HG02852 (cell line): Measurements from ENCODE around the gene LRPPRC.

ENCODE experiments used
- ATAC-seq: cut with Tn5 transposase; IDR thresholded peaks from one replicate; pipeline ENCODE4 v1.9.1; 2021; ENCODE audit warnings: mild to moderate bottlenecking, moderate library complexity; ENCODE audit not compliant: unreplicated experiment

Gene LRPPRC

GRCh38 chr2:43874776-43875451, 120.9 kb downstream of the LRPPRC start:
- ATAC-seq = no peak

DNA sequence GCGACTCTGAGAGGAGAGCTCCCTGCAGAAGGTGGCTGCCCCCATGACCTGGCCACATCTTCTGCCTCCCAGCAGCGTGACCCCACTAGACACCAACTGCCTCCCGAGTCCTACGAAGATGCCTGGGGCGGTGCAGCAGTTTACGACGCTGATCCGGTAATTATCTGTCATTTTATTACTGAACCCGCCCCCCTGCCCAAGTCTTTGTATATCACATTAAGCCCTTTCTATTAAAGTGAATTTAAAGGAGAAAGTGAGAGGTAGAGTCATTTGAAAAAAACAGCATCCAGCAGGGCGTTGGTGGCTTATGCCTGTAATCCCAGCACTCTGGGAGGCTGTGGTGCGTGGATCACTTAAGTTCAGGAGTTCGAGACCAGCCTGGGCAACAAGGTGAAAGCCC, 123.6 kb downstream of the LRPPRC start:
- ATAC-seq = no peak

GRCh38 chr2:43855292-43855691, 140.5 kb downstream of the LRPPRC start:
- ATAC-seq = no peak

DNA sequence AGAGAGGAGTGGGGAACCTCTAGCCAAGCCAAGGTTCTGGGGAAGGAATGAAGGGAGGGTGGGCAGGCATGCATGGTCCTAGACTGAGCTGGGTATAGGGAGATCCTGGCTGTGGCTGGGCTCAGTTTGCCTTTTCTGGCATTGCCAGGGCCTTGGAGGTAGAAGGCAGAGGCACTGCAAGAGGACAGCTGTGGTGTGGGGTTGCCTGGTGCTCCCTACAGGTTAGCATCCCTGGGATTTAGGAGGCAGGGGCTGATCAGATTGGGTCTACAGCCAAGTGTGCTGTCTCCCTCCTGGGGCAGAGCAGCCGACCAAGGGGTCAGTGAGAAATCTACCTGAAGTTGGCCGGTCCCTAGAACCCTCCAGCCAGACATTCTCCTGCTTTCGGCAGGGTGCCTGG, 141.1 kb downstream of the LRPPRC start:
- no peak for ATAC-seq

GRCh38 chr2:43853141-43854081, 142.4 kb downstream of the LRPPRC start:
- ATAC-seq = no peak

GRCh38 chr2:43852196-43852730, 143.5 kb downstream of the LRPPRC start:
- no peak for ATAC-seq

DNA sequence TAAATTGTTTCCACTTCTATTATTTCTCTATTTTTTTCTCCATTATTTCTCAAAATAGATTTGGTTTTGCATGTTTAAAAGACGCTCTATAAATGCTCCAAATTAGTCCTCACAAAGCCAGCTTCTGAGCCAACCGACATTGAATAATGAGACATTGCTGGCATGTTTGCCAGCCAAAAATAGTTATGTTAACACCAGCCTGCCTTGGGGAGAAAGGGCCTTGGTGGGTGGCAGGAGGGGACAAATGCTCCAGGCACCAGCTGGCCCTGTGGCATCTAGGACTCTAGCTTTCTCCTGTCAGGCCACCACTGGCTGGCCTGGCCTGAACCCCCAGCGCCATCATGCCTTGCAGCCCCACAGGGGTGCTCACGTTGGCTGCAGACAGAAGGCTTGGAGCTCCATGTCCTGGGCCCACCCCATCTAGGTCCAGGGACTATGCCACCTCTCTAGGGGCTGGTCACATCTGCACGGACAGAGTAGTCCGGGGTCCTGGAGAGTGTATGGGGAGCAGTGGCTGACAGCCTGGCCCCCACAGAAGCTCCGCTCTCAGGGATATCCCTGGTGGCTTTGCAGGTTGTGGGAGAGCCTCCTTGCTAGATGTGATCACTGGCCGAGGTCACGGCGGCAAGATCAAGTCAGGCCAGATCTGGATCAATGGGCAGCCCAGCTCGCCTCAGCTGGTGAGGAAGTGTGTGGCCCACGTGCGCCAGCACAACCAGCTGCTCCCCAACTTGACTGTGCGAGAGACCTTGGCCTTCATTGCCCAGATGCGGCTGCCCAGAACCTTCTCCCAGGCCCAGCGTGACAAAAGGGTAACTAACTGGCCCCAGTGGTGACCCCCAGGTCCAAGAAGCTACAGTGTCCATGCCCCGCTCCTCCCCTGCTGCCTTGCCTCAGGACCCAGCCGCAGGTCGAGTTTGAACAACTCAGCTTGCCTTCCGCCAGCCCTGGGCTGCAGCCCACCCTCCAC, 144.5 kb downstream of the LRPPRC start:
- ATAC-seq = no peak

- no peak for ATAC-seq
Measured at GRCh38 chr2:43848214-43848613, 147.6 kb downstream of the LRPPRC start.

- no peak for ATAC-seq
Measured at GRCh38 chr2:43846140-43846793, 149.5 kb downstream of the LRPPRC start.

GRCh38 chr2:43845181-43845580, 150.6 kb downstream of the LRPPRC start:
- ATAC-seq = no peak

DNA sequence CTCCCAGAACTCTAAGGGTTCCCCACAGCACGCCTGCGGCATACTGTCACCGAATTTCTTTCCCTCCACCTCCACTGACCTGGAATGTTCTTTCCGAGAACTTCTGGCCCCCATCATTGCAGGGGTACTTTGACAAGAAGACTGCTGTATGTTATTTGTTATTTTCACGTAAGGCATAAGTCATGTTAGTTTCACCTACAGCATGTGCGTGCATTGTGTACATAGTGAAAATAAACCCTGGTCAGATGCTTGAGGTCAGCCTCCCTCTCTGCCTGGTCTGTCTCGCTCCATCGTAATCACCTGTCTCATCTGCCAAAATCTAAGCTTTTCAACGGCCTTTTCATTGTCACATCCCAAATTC, 152.9 kb downstream of the LRPPRC start:
- no peak for ATAC-seq

GRCh38 chr2:43841949-43842865, 153.6 kb downstream of the LRPPRC start:
- no peak for ATAC-seq

GRCh38 chr2:43840965-43841364, 154.8 kb downstream of the LRPPRC start:
- no peak for ATAC-seq

DNA sequence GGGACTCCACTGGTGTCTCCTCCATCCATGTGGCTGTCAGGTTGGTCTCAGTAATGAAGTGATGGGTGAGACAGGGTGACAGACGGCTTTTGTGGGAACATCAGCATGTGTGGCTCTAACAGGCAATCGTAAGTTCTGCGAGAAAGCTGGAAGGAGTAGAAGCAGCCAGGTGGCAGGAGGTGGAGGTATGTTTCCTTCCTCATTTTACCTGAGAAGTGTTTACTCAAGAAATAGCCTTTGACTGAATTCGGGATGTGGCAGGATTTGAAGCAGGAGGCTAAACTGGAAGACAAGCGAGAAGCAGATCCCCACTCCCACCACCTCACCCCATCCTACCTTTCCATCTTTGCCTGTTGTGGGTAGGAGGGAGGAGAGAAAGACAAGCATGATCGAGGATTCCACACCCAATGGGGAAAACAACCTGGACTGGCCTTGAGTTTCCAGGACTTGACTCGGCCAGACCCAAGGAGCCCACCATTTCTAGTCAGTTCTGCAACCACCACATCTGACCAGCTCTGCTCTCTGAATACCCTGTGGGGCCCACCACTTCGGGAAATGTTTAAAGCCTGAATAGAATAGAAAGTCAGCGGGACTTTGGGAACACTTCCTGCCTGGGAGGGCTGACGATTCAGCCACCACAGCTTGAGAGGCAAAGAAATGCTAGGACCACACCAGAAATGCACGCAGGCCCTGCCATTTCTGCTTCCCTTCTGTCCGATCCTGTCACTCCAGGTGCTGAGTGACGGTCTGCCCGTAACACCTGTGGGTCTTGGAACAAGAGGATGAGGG, 155.8 kb downstream of the LRPPRC start:
- no peak for ATAC-seq

- ATAC-seq = no peak
Measured at GRCh38 chr2:43838560-43839267, 157.1 kb downstream of the LRPPRC start, which contains the start of the genes ABCG5 and ABCG8. Gene ABCG5 (minus strand): TSS chr2:43838839. CDS start chr2:43838679, 160 bp downstream. Gene ABCG8 (plus strand): TSS chr2:43838971. CDS start chr2:43839054, 83 bp downstream.

DNA sequence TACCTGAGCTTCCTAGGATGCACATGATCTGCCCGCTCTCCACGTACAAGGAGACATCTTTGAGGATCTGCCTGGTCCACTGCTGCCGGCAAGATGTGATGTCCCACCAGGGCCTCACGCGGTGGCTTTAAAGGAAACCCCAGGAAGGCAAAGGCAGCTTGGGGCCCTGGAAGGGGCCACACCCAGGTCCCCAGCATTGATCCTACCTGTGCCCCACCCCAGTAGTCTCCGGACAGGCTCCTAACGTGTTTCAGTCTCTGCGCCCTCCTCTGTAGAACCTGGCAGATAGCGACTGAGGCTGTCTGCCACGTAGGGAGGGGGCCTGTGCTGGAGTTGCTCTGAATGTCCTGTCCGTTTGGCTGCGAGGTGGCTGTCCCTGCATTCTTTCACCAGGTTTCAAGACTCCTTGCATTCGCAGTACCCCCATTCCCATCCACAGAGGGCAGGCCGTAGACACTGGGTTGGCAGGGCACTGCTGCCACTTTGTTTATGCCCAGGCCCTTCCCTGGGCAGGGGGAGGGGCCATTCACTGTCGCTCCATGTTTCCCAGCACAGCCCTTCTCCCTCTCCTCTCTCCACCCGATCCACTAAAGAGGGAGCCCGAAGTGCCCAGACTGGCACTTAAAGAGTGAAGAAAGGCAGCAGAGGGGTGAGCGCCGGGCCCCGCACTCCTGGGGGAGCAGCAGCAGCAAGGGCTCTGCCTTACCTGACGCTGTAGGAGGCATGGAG, 157.8 kb downstream of the LRPPRC start:
- ATAC-seq = no peak

GRCh38 chr2:43837033-43837432, 158.8 kb downstream of the LRPPRC start:
- no peak for ATAC-seq
